GM23248 (cell line): ENCODE results near the gene SPTBN5.

Experiments
- EZH2 ChIP-seq: fragments of 200-600 bp; sonication (generic); IDR thresholded peaks from 2 replicates; pipeline ENCODE4 v1.6.1; 2018; ENCODE audit warnings: antibody characterized with exemption, mild to moderate bottlenecking; ENCODE audit not compliant: insufficient read depth, poor library complexity, severe bottlenecking
- EZH2phosphoT487 ChIP-seq: fragments of 200-600 bp; sonication (generic); IDR thresholded peaks from 2 replicates; pipeline ENCODE4 v1.6.1; 2018; ENCODE audit warnings: antibody characterized with exemption, moderate library complexity, mild to moderate bottlenecking, low read depth; ENCODE audit not compliant: insufficient read depth

- TF ChIP-seq EZH2 (no peak), EZH2phosphoT487 (no peak)
These were observed 36.5 kb downstream of the SPTBN5 start for GRCh38 chr15:41857316-41857715.
